HEK293 (cell line): ENCODE results near the gene FKTN.

Source experiments
- CTCF ChIA-PET: fragments of 350-600 bp; formaldehyde crosslinking; extraction: SDS; loops from one replicate; lab custom pipeline; 2021; ENCODE audit warnings: antibody characterized with exemption; lab: Yijun Ruan, JAX
- POLR2A ChIA-PET: fragments of 300-600 bp; formaldehyde crosslinking; extraction: SDS; loops from one replicate; lab custom pipeline; 2020; ENCODE audit warnings: antibody characterized with exemption, inconsistent platforms; lab: Yijun Ruan, JAX
- H3K27ac ChIP-seq: fragments of 200-500 bp; sonication (Bioruptor generic); 2 replicates; pipeline ENCODE4 v1.5.1; 2014; ENCODE audit warnings: low read depth, low read length, control low read depth, inconsistent platforms; ENCODE audit errors: extremely low read depth
- H3K36me3 ChIP-seq, 2 experiments: fragments of 200-500 bp in 1 of 2; sonication (Bioruptor generic) in 1 of 2; 1 replicate in 1 of 2; 2 replicates in 1 of 2; pipeline ENCODE4 v1.5.1; 2014 to 2017; ENCODE audit warnings: inconsistent platforms in 2 of 2, low read length in 2 of 2; ENCODE audit not compliant: control insufficient read depth in 2 of 2, insufficient read depth in 1 of 2
- H3K4me1 ChIP-seq: fragments of 200-500 bp; sonication (Bioruptor generic); 2 replicates; pipeline ENCODE4 v1.5.1; 2014; ENCODE audit warnings: mild to moderate bottlenecking, low read length, inconsistent platforms; ENCODE audit not compliant: control insufficient read depth, insufficient read depth
- H3K4me3 ChIP-seq: 2 replicates; pipeline ENCODE4 v1.5.1; 2011; ENCODE audit warnings: low read depth, mild to moderate bottlenecking, control low read depth, low read length, moderate library complexity
- H3K9me3 ChIP-seq: fragments of 200-500 bp; sonication (Bioruptor generic); 2 replicates; pipeline ENCODE4 v1.5.1; 2014; ENCODE audit warnings: low read depth, low read length, inconsistent platforms; ENCODE audit not compliant: control insufficient read depth, insufficient read depth
- AEBP2 ChIP-seq: fragments of 450-650 bp; formaldehyde crosslinking; IDR thresholded peaks from 2 replicates; pipeline ENCODE4 v1.5.1; 2016; ENCODE audit warnings: missing biosample characterization, missing genetic modification characterization, borderline replicate concordance
- ATF2 ChIP-seq: fragments of 450-650 bp; formaldehyde crosslinking; IDR thresholded peaks from 2 replicates; pipeline ENCODE4 v1.5.1; 2016; ENCODE audit warnings: missing biosample characterization, missing genetic modification characterization, low read depth
- EGR2 ChIP-seq: fragments of 450-650 bp; formaldehyde crosslinking; IDR thresholded peaks from 2 replicates; pipeline ENCODE4 v1.5.1; 2016; ENCODE audit warnings: low read depth, missing biosample characterization, missing genetic modification characterization
- FEZF1 ChIP-seq: fragments of 450-650 bp; formaldehyde crosslinking; IDR thresholded peaks from 2 replicates; pipeline ENCODE4 v1.5.1; 2016; ENCODE audit warnings: missing biosample characterization, missing genetic modification characterization
- GLI2 ChIP-seq: fragments of 450-650 bp; formaldehyde crosslinking; IDR thresholded peaks from 2 replicates; pipeline ENCODE4; 2017; ENCODE audit warnings: missing biosample characterization, missing genetic modification characterization, low read depth, borderline replicate concordance
- OSR2 ChIP-seq: fragments of 450-650 bp; formaldehyde crosslinking; IDR thresholded peaks from 2 replicates; pipeline ENCODE4 v1.5.1; 2016; ENCODE audit warnings: missing biosample characterization, missing genetic modification characterization
- SCRT1 ChIP-seq: fragments of 450-650 bp; formaldehyde crosslinking; IDR thresholded peaks from 2 replicates; pipeline ENCODE4 v1.5.1; 2016; ENCODE audit warnings: missing biosample characterization, missing genetic modification characterization, borderline replicate concordance
- ZNF214 ChIP-seq: fragments of 450-650 bp; formaldehyde crosslinking; IDR thresholded peaks from 2 replicates; pipeline ENCODE4 v1.5.1; 2017; ENCODE audit warnings: missing biosample characterization, mild to moderate bottlenecking, missing genetic modification characterization, borderline replicate concordance
- ZNF391 ChIP-seq: fragments of 450-650 bp; formaldehyde crosslinking; IDR thresholded peaks from 2 replicates; pipeline ENCODE4 v1.5.1; 2016; ENCODE audit warnings: low read depth, missing biosample characterization, missing genetic modification characterization, borderline replicate concordance
- ZNF473 ChIP-seq: fragments of 450-650 bp; formaldehyde crosslinking; IDR thresholded peaks from 2 replicates; pipeline ENCODE4 v1.5.1; 2017; ENCODE audit warnings: missing biosample characterization, missing genetic modification characterization
- ZNF555 ChIP-seq: fragments of 450-650 bp; formaldehyde crosslinking; conservative IDR thresholded peaks from 2 replicates; pipeline ENCODE4 v1.5.1; 2017; ENCODE audit warnings: missing biosample characterization, mild to moderate bottlenecking, missing genetic modification characterization, inconsistent platforms
- ZNF571 ChIP-seq: fragments of 450-650 bp; formaldehyde crosslinking; IDR thresholded peaks from 2 replicates; pipeline ENCODE4 v1.5.0; 2017; ENCODE audit warnings: missing biosample characterization, missing genetic modification characterization
- ZNF629 ChIP-seq: fragments of 450-650 bp; formaldehyde crosslinking; IDR thresholded peaks from 2 replicates; pipeline ENCODE4 v1.5.1; 2017; ENCODE audit warnings: missing biosample characterization, missing genetic modification characterization
- ZNF654 ChIP-seq: fragments of 450-650 bp; formaldehyde crosslinking; IDR thresholded peaks from 2 replicates; pipeline ENCODE4 v1.5.1; 2016; ENCODE audit warnings: low read depth, missing biosample characterization, missing genetic modification characterization
- ZNF670 ChIP-seq: fragments of 450-650 bp; formaldehyde crosslinking; IDR thresholded peaks from 2 replicates; pipeline ENCODE4 v1.5.1; 2016; ENCODE audit warnings: missing biosample characterization, missing genetic modification characterization, low read depth
- ZNF768 ChIP-seq: fragments of 450-650 bp; formaldehyde crosslinking; IDR thresholded peaks from 2 replicates; pipeline ENCODE4 v1.5.1; 2018; ENCODE audit warnings: missing biosample characterization, mild to moderate bottlenecking, missing genetic modification characterization
- ZNF792 ChIP-seq: fragments of 450-650 bp; formaldehyde crosslinking; IDR thresholded peaks from 2 replicates; pipeline ENCODE4 v1.5.1; 2016; ENCODE audit warnings: missing biosample characterization, missing genetic modification characterization
- TF ChIP-seq, protein P1 (sequence below): fragments of 450-650 bp; formaldehyde crosslinking; IDR thresholded peaks from 2 replicates; pipeline ENCODE4 v1.5.1; 2016; ENCODE audit warnings: missing biosample characterization, missing genetic modification characterization
- TF ChIP-seq, protein P2 (sequence below): fragments of 450-650 bp; formaldehyde crosslinking; IDR thresholded peaks from 2 replicates; pipeline ENCODE4 v1.5.1; 2016; ENCODE audit warnings: missing biosample characterization, missing genetic modification characterization, low read depth
- TF ChIP-seq, protein P3 (sequence below): fragments of 450-650 bp; formaldehyde crosslinking; IDR thresholded peaks from 2 replicates; pipeline ENCODE4 v1.5.1; 2017; ENCODE audit warnings: missing biosample characterization, missing genetic modification characterization
- TF ChIP-seq, protein P4 (sequence below): fragments of 450-650 bp; formaldehyde crosslinking; IDR thresholded peaks from 2 replicates; pipeline ENCODE4 v1.5.1; 2016; ENCODE audit warnings: missing biosample characterization, missing genetic modification characterization

The FKTN gene

DNA sequence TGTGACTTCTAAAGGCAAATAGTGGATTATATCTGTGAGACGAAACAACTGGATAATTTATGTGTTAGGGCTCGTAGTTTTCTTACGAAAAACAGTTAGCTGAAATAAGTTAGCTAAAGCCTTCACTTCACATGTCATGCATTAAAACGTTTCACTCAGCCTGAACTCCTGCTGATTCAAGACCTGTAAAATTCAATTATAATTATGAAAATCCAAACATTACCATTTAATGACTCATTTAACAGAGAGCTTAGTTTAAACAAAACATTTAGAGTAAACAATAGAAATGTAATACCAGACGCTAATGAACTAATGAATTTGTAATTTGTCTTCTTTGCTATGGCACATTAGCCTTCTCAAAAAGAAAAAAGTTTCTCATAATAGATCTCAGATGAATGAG is 106.0 kb downstream of the FKTN start:
- CTCF ChIA-PET, result interaction anchor here (1.5 kb wide), 1 partner anchor 218 kb away, joined by 4 read pairs; no protein-coding TSS in a partner anchor
- Histone ChIP-seq H3K4me3 (no peak overlapping the region), H3K9me3 (no peaks in the 10 kb centered on the region), H3K4me1 (no peaks in the 10 kb centered on the region), H3K27ac (no peak overlapping the region), H3K36me3 (no peaks in the 10 kb centered on the region)
- 0 out of 2 replicates have a peak, but pooled peaks have one; percentile 27 for TF ChIP-seq FEZF1 (tag by site-specific recombination)
- TF ChIP-seq ZNF391 (tag by site-specific recombination), result no peak
- TF ChIP-seq ZNF792 (tag by site-specific recombination), result no peak
- TF ChIP-seq ZNF670 (tag by site-specific recombination), result no peak
- peak; percentile 77; the same call in 1 of the 2 replicates for TF ChIP-seq OSR2 (tag by site-specific recombination)
- no peak for TF ChIP-seq ZNF555
- TF ChIP-seq, protein P1, sequence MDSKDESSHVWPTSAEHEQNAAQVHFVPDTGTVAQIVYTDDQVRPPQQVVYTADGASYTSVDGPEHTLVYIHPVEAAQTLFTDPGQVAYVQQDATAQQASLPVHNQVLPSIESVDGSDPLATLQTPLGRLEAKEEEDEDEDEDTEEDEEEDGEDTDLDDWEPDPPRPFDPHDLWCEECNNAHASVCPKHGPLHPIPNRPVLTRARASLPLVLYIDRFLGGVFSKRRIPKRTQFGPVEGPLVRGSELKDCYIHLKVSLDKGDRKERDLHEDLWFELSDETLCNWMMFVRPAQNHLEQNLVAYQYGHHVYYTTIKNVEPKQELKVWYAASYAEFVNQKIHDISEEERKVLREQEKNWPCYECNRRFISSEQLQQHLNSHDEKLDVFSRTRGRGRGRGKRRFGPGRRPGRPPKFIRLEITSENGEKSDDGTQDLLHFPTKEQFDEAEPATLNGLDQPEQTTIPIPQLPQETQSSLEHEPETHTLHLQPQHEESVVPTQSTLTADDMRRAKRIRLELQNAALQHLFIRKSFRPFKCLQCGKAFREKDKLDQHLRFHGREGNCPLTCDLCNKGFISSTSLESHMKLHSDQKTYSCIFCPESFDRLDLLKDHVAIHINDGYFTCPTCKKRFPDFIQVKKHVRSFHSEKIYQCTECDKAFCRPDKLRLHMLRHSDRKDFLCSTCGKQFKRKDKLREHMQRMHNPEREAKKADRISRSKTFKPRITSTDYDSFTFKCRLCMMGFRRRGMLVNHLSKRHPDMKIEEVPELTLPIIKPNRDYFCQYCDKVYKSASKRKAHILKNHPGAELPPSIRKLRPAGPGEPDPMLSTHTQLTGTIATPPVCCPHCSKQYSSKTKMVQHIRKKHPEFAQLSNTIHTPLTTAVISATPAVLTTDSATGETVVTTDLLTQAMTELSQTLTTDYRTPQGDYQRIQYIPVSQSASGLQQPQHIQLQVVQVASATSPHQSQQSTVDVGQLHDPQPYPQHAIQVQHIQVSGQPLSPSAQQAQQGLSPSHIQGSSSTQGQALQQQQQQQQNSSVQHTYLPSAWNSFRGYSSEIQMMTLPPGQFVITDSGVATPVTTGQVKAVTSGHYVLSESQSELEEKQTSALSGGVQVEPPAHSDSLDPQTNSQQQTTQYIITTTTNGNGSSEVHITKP (tag by site-specific recombination), result no peak
- no peak for TF ChIP-seq ZNF473 (tag by site-specific recombination)
- TF ChIP-seq, protein P2, sequence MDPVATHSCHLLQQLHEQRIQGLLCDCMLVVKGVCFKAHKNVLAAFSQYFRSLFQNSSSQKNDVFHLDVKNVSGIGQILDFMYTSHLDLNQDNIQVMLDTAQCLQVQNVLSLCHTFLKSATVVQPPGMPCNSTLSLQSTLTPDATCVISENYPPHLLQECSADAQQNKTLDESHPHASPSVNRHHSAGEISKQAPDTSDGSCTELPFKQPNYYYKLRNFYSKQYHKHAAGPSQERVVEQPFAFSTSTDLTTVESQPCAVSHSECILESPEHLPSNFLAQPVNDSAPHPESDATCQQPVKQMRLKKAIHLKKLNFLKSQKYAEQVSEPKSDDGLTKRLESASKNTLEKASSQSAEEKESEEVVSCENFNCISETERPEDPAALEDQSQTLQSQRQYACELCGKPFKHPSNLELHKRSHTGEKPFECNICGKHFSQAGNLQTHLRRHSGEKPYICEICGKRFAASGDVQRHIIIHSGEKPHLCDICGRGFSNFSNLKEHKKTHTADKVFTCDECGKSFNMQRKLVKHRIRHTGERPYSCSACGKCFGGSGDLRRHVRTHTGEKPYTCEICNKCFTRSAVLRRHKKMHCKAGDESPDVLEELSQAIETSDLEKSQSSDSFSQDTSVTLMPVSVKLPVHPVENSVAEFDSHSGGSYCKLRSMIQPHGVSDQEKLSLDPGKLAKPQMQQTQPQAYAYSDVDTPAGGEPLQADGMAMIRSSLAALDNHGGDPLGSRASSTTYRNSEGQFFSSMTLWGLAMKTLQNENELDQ (tag by site-specific recombination), result no peak
- TF ChIP-seq, protein P3, sequence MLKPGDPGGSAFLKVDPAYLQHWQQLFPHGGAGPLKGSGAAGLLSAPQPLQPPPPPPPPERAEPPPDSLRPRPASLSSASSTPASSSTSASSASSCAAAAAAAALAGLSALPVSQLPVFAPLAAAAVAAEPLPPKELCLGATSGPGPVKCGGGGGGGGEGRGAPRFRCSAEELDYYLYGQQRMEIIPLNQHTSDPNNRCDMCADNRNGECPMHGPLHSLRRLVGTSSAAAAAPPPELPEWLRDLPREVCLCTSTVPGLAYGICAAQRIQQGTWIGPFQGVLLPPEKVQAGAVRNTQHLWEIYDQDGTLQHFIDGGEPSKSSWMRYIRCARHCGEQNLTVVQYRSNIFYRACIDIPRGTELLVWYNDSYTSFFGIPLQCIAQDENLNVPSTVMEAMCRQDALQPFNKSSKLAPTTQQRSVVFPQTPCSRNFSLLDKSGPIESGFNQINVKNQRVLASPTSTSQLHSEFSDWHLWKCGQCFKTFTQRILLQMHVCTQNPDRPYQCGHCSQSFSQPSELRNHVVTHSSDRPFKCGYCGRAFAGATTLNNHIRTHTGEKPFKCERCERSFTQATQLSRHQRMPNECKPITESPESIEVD (tag by site-specific recombination), result peak; percentile 80
- 0 out of 2 replicates have a peak, but pooled peaks have one; percentile 22 for TF ChIP-seq GLI2 (tag by site-specific recombination)
- TF ChIP-seq ZNF629 (tag by site-specific recombination), result 0 out of 2 replicates have a peak, but pooled peaks have one; percentile 29
- no peak for TF ChIP-seq ATF2 (tag by site-specific recombination)
- POLR2A ChIA-PET, result no interaction called here

GRCh38 chr9:105667867-105668266 is 109.9 kb downstream of the FKTN start:
- H3K4me3 ChIP-seq, result no peak overlapping the region
- no peaks in the 10 kb centered on the region for H3K9me3 ChIP-seq
- ChIA-PET CTCF (interaction anchor here (1.4 kb wide), 1 partner anchor 29 kb away, joined by 4 read pairs; no protein-coding TSS in a partner anchor), POLR2A (no interaction called here)
- H3K4me1 ChIP-seq, result no peaks in the 10 kb centered on the region
- H3K27ac ChIP-seq, result no peak overlapping the region
- H3K36me3 ChIP-seq, result no peaks in the 10 kb centered on the region
- TF ChIP-seq EGR2 (tag by site-specific recombination) (no peak), ZNF654 (tag by site-specific recombination) (no peak), ZNF214 (tag by site-specific recombination) (no peak), AEBP2 (tag by site-specific recombination) (no peak), ZNF571 (no peak), ZNF768 (tag by site-specific recombination) (no peak), SCRT1 (tag by site-specific recombination) (no peak), ZNF391 (tag by site-specific recombination) (no peak)
- TF ChIP-seq, protein P4, sequence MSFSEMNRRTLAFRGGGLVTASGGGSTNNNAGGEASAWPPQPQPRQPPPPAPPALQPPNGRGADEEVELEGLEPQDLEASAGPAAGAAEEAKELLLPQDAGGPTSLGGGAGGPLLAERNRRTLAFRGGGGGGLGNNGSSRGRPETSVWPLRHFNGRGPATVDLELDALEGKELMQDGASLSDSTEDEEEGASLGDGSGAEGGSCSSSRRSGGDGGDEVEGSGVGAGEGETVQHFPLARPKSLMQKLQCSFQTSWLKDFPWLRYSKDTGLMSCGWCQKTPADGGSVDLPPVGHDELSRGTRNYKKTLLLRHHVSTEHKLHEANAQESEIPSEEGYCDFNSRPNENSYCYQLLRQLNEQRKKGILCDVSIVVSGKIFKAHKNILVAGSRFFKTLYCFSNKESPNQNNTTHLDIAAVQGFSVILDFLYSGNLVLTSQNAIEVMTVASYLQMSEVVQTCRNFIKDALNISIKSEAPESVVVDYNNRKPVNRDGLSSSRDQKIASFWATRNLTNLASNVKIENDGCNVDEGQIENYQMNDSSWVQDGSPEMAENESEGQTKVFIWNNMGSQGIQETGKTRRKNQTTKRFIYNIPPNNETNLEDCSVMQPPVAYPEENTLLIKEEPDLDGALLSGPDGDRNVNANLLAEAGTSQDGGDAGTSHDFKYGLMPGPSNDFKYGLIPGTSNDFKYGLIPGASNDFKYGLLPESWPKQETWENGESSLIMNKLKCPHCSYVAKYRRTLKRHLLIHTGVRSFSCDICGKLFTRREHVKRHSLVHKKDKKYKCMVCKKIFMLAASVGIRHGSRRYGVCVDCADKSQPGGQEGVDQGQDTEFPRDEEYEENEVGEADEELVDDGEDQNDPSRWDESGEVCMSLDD, result no peak
